AG08396 (cell line): ENCODE data around the gene CHN2.

Source experiments
- DNase-seq: peaks from one replicate; pipeline ENCODE4 v3.0.0; 2012; ENCODE audit warnings: low spot score, mixed read lengths

CHN2 gene

GRCh38 chr7:29194594-29195427, at the start of gene CHN2:
CHN2 (plus strand) TSS chr7:29194775.
- DNase-seq = peak; percentile 26

- no peak for DNase-seq
Observed at GRCh38 chr7:29145553-29146056, 49.0 kb upstream of the CHN2 start.

- DNase-seq = no peak
Observed at GRCh38 chr7:29146057-29146706, 48.4 kb upstream of the CHN2 start, which contains the start of gene CPVL. CPVL (minus strand) TSS chr7:29146537; CDS start chr7:29121061, 25,476 bp downstream.

- DNase-seq = no peak
Observed at GRCh38 chr7:29146888-29147609, 47.5 kb upstream of the CHN2 start.

DNA sequence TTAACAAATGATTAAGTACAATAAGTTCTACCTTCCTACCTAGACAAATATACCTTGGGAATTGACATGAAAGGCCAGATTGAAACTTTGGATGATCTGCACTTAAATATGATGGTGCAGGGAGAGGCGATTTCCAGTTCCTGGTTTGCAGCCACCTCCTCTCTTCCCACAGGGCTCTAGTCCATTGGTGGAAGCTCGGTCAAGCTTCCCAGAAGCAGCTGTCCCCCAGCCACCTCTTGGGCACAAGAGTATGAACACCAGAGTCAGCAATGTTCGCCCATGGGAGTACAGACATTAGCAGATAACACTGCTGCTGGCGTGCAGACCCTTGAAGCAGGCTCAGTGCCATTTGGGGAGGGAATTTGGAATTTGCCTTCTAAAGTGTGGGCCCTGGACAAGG, 46.8 kb upstream of the CHN2 start:
- DNase-seq = no peak

DNA sequence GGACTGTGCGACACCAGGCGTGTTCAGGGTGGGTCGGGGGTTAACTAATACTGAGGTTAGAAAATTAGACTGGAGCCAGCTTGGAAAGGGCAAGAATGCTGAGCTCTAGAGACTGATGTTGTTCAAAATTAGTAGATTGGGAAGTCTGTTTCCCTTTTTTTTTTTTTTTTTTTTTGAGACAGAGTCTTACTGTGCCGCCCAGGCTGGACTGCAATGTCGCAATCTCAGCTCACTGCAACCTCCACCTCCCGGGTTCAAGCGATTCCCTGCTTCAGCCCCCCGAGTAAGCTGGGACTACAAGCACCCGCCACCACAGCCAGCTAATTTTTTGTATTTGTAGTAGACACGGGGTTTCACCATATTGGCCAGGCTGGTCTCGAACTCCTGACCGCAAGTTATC, 45.5 kb upstream of the CHN2 start:
- DNase-seq = no peak

GRCh38 chr7:29150856-29151255, 43.7 kb upstream of the CHN2 start:
- DNase-seq = no peak

DNA sequence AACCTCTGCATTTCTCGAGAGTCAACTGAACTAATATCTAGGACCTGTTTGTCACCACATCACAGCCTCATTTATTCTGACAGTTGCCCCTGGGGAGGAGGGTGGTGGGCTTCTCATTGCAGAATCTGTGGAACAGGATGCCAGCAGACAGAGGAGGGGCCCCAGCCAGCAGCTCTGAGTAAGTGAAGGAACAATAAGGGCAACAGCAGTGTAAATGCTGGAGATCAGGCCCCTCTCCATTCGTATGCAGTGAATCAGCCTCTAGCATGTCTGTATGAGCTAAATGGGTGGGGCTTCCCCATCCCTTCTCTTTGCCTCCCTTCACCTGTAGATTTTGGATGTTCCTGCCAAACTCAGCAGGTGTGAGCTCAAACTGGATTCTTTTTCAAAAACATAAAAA, 40.5 kb upstream of the CHN2 start:
- no peak for DNase-seq

DNA sequence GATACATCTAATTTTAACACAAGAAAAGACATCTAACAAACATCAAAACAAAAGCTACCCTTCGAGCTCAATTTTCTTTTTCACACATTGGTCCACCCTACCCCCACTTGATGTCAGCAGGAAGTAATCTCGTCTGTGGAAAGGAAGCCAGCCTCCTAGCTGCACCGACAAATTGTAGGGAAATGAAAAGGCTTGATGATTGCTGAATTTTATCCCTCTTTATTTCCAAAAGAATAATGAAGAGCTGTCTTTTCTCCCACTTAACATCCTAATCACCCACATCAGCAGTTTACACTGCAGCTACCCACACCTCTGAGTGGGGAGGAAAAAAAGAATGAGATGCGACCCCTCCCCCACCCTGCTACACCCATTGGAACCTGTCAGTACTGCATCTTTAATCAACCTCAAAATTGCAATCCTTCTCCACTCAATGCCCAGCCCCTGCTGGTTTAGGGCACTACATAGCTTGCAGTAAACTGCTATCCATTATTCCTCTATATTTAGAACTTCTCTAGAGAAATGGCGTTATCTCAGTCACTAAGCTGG, 37.6 kb upstream of the CHN2 start:
- DNase-seq = no peak

DNA sequence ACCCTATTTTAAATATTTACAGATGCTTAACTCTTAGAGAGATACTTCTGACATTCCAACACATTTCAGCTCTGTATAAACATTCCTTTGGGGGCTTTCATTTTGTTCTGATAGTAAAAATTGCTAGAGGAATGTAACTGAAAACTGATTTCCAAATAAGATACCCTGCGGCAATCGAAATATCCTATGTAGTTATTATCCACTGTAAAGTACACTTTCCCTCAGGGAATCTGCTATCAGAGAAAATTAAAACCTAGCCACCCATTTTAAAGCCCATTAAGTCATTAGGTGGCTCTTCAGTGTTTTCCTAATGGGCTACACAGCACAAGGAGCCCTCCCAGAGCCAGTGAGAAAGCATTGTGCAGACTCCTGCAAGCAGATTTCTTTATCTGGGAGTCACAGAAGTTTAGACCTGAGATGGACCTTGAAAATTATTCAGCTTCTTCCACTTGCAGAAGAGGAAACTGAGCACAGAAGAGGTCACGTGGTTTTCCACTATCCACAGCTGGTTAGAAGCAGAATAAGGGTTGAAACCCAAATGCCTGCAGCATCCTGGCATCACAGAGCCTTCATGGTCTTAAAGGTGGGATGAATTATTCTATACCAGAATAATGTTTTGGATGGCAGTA, 35.7 kb upstream of the CHN2 start:
- no peak for DNase-seq

GRCh38 chr7:29160080-29160479, 34.5 kb upstream of the CHN2 start:
- DNase-seq = no peak

- DNase-seq = no peak
Observed at GRCh38 chr7:29161231-29161630, 33.3 kb upstream of the CHN2 start.

DNA sequence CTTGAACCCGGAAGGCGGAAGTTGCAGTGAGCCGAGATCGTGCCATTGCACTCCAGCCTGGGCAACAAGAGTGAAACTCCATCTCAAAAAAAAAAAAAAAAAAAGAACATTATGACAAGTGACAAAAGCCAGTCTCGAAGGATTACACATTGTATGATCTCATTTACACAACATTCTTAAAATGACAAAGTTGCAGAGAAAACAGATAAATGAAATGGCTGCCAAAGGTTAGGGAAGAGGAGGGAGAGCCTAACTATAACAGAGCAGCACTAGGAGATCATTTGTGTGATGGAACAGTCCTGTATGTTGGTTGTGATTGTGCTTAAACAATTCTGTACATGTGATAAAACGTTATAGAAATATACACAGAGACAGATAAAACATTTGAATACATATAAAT, 32.0 kb upstream of the CHN2 start:
- DNase-seq = no peak

DNA sequence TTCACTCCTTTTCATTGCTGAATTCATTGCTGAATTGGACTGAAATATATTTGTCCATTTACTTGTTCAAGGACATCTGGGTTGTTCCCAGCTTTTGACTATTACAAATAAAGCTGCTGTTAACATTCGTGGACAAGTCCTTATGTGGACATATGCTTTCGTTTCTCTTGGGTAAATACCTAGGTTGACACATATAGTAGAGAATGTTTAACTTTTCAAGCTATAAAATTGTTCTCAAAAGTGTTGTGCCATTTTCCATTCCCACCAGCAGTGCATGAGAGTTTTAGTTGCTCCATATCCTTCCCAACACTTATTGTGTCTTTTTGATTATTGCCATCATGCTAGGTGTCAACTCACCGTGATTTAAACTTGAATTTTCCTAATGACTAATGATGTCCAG, 30.7 kb upstream of the CHN2 start:
- DNase-seq = no peak

GRCh38 chr7:29167721-29168120, 26.9 kb upstream of the CHN2 start:
- DNase-seq = no peak

GRCh38 chr7:29170781-29171180, 23.8 kb upstream of the CHN2 start:
- no peak for DNase-seq

GRCh38 chr7:29173458-29173857, 21.1 kb upstream of the CHN2 start:
- DNase-seq = no peak

- no peak for DNase-seq
Observed at GRCh38 chr7:29177963-29178600, 16.5 kb upstream of the CHN2 start.

GRCh38 chr7:29179115-29179514, 15.5 kb upstream of the CHN2 start:
- DNase-seq = no peak

DNA sequence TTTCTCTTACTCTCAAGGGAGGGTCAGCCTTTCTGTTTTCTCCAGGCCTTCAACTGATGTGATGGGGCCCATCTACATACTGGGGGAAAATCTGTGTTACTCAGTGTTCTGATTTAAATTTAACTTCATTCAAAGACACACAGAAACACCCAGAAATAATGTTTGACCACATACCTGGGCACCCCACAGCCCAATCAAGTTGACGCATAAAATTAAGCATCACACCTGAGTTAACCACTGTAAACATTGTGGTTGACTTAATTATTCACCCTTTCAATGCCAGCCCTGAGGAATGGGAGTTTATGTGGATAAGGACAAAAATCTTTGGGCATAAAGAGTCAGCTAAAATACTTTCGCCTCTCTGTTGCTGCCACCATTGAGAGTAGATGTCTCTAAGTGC, 10.0 kb upstream of the CHN2 start:
- DNase-seq = no peak

GRCh38 chr7:29185613-29186012, 9.0 kb upstream of the CHN2 start:
- DNase-seq = no peak
